Esophagus muscularis mucosa (tissue), 4 donors: ENCODE data around the gene ARHGEF40. TPM values are rescaled to one million over a fixed set of nuclear protein-coding genes. Genes with fewer than 3 reads are reported as not detected.

ENCODE experiments used
- DNase-seq: peaks from one replicate; pipeline ENCODE4 v3.0.0-alpha.2; 2017; ENCODE audit errors: extremely low spot score
- H3K27ac ChIP-seq, 4 donors: fragments of 200-600 bp; sonication (generic); replicated peaks in 1 of 4; 1 replicate in 3 of 4; 2 replicates in 1 of 4; pipeline ENCODE4 v1.5.1; 2016 to 2019; ENCODE audit warnings: mild to moderate bottlenecking in 1 of 4
- H3K27me3 ChIP-seq, 4 donors: fragments of 200-600 bp; sonication (generic); one replicate each; pipeline versions ENCODE4 v1.5.1 to v1.6.0; 2016 to 2019
- H3K36me3 ChIP-seq, 4 donors: fragments of 200-600 bp; sonication (generic); one replicate each; pipeline ENCODE4 v1.5.1; 2016 to 2019
- H3K4me1 ChIP-seq, 4 donors: fragments of 200-600 bp; sonication (generic); one replicate each; pipeline ENCODE4 v1.5.1; 2016 to 2019
- H3K4me3 ChIP-seq, 4 donors: fragments of 200-600 bp; sonication (generic); 1 replicate in 2 of 4; 2 replicates in 2 of 4; pipeline ENCODE4 v1.5.1; 2016 to 2019; ENCODE audit warnings: mild to moderate bottlenecking in 4 of 4, moderate library complexity in 1 of 4
- H3K9me3 ChIP-seq, 4 donors: fragments of 200-600 bp; sonication (generic); 1 replicate in 3 of 4; 2 replicates in 1 of 4; pipeline ENCODE4 v1.5.1; 2016 to 2019
- CTCF ChIP-seq, 3 experiments: fragments of 200-600 bp in 2 of 3; fragments of 450-650 bp in 1 of 3; sonication (generic) in 2 of 3; IDR thresholded peaks; one replicate each; pipeline ENCODE4 v1.5.1; 2017 to 2019; ENCODE audit warnings: antibody characterized with exemption in 3 of 3, mild to moderate bottlenecking in 2 of 3, moderate library complexity in 1 of 3
- EP300 ChIP-seq: sonication (generic); formaldehyde crosslinking; IDR thresholded peaks from one replicate; pipeline ENCODE4 v1.6.1; 2017; ENCODE audit warnings: antibody characterized with exemption
- POLR2A ChIP-seq: fragments of 450-650 bp; IDR thresholded peaks from one replicate; pipeline ENCODE4 v1.6.1; 2017; ENCODE audit warnings: antibody characterized with exemption, moderate library complexity, mild to moderate bottlenecking, low read depth
- POLR2AphosphoS5 ChIP-seq, 2 donors: sonication (generic); formaldehyde crosslinking; IDR thresholded peaks; one replicate each; pipeline ENCODE4 v1.6.1; 2017; ENCODE audit warnings: antibody characterized with exemption in 2 of 2
- WGBS: methylation state at CpG from one replicate; pipeline ENCODE4 v1.1.5; 2018; 5-methylcytosine and 5-hydroxymethylcytosine counted together
- intact Hi-C: fragments of 100-400 bp; cut with DNase I; formaldehyde crosslinking; loops from one replicate; pipeline ENCODE4 v1.15.1; 2023
- total RNA-seq, 4 donors: library from RNA; depleted of rRNA; stranded (reverse); fragments of >200 nt; gene quantifications; one replicate each; pipeline versions ENCODE4 v1.1.0 to v1.2.1, GENCODE V29; 2016

ARHGEF40 gene
- total RNA-seq, 4 donors from 2014 or later = 19.4 to 47.3 (median 27.0) TPM

DNA sequence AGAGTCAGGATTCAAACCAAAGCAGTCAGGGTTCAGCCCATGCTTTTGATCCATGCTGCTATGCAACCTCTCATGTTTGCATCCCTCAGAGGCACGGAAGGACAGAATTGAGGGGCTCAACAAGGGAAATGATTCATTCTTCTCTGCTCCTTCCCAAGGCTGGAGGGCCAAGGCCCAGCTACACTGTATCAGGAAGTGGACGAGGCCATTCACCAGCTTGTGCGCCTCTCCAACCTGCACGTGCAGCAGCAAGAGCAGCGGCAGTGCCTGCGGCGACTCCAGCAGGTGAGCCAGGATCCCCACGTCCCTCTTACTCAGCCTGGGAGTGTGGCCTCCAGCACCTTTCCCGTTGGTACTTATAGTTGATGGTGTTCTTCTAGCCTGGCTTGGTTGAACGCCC lies 8.6 kb downstream of the ARHGEF40 start:
- intact Hi-C loops = no loop called here

DNA sequence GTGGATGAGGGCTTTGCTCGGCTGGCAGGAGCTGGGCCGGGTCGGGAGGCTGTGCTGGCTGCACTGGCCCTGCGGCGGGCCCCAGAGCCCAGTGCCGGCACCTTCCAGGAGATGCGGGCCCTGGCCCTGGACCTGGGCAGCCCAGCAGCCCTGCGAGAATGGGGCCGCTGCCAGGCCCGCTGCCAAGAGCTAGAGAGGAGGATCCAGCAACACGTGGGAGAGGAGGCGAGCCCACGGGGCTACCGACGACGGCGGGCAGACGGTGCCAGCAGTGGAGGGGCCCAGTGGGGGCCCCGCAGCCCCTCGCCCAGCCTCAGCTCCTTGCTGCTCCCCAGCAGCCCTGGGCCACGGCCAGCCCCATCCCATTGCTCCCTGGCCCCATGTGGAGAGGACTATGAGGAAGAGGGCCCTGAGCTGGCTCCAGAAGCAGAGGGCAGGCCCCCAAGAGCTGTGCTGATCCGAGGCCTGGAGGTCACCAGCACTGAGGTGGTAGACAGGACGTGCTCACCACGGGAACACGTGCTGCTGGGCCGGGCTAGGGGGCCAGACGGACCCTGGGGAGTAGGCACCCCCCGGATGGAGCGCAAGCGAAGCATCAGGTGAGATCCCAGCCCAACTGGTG lies 11.5 kb downstream of the ARHGEF40 start:
- no peak overlapping the region for H3K27ac ChIP-seq
- TF ChIP-seq EP300 = no peak
- intact Hi-C loops = no loop called here
- peaks cover 4 to 18% (median 6%) of the 10 kb centered on the region in 4 donors for H3K4me1 ChIP-seq
- no peaks in the 10 kb centered on the region for H3K27me3 ChIP-seq
- no peaks in the 10 kb centered on the region for H3K9me3 ChIP-seq
- H3K36me3 ChIP-seq = peaks cover 34 to 100% (median 96%) of the 10 kb centered on the region in 4 donors
- no peak overlapping the region for H3K4me3 ChIP-seq
- WGBS = 77% methylated on average over 3 of the region's 30 CpGs
- DNase-seq = no peak

More for the DNA sequence above, 8.6 kb downstream of the ARHGEF40 start:
- Histone ChIP-seq H3K27ac (no peak overlapping the region), H3K27me3 (no peaks in the 10 kb centered on the region), H3K9me3 (no peaks in the 10 kb centered on the region), H3K36me3 (peaks cover 42 to 100% (median 98%) of the 10 kb centered on the region in 4 donors), H3K4me3 (no peak overlapping the region), H3K4me1 (peaks cover 0 to 8% (median 3%) of the 10 kb centered on the region in 4 donors)
- TF ChIP-seq CTCF (IDR thresholded peaks at IDR 0.05) (no peak), POLR2A (no peak), EP300 (no peak), POLR2AphosphoS5 (IDR thresholded peaks at IDR 0.05) (no peak)
- WGBS = 93% methylated on average over 8 of the region's 10 CpGs
- no peak for DNase-seq

GRCh38 chr14:21083565-21084325 lies 13.6 kb downstream of the ARHGEF40 start:
- 85% methylated on average over 7 of the region's 11 CpGs for WGBS
- intact Hi-C loops = no loop called here
- peaks cover 33 to 98% (median 86%) of the 10 kb centered on the region in 4 donors for H3K36me3 ChIP-seq

DNA sequence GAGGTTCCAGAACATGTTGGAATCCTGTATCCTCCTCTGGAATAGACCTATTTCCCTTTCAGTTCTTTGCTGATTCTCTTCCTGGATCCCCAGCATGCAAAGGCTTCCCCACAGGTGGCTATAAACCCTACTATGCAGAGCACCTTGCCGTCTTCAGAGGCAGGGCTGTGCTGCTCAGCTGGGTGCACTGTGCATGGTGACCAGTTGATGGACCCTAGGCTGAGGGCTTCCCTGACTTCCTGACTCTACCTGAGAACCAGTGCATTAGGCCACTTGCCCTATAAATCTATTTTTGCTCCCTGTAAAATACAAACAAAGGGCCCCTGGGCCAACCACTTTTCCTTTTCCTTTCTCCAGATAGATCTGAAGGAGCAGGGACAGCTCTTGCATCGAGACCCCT lies 14.3 kb downstream of the ARHGEF40 start:
- Histone ChIP-seq H3K27ac (peak overlapping the region in 2 of 4 donors; percentile 45 to 64), H3K36me3 (peaks cover 38 to 97% (median 82%) of the 10 kb centered on the region in 4 donors), H3K9me3 (no peaks in the 10 kb centered on the region), H3K27me3 (no peaks in the 10 kb centered on the region), H3K4me3 (no peak overlapping the region), H3K4me1 (peaks cover 9 to 29% (median 16%) of the 10 kb centered on the region in 4 donors)
- 79% methylated on average over 2 of the region's 2 CpGs for WGBS
- intact Hi-C loops = no loop called here
- TF ChIP-seq CTCF (IDR thresholded peaks at IDR 0.05) = no peak
- TF ChIP-seq POLR2A = no peak
- no peak for TF ChIP-seq EP300
- no peak for DNase-seq

More at GRCh38 chr14:21083565-21084325, 13.6 kb downstream of the ARHGEF40 start:
- Histone ChIP-seq H3K27me3 (no peaks in the 10 kb centered on the region), H3K4me1 (peaks cover 9 to 29% (median 16%) of the 10 kb centered on the region in 4 donors), H3K9me3 (no peaks in the 10 kb centered on the region), H3K4me3 (no peak overlapping the region), H3K27ac (no peak overlapping the region)
- no peak for DNase-seq
- TF ChIP-seq EP300 (no peak), CTCF (IDR thresholded peaks at IDR 0.05) (no peak)

GRCh38 chr14:21084998-21085853 lies 15.1 kb downstream of the ARHGEF40 start:
- Histone ChIP-seq H3K4me1 (peaks cover 9 to 29% (median 19%) of the 10 kb centered on the region in 4 donors), H3K36me3 (peaks cover 34 to 97% (median 79%) of the 10 kb centered on the region in 4 donors), H3K9me3 (no peaks in the 10 kb centered on the region), H3K27me3 (no peaks in the 10 kb centered on the region), H3K4me3 (no peak overlapping the region), H3K27ac (peak overlapping the region in 2 of 4 donors; percentile 45 to 64)
- no peak for DNase-seq
- intact Hi-C loops = no loop called here
- TF ChIP-seq EP300 = no peak
- TF ChIP-seq POLR2AphosphoS5 (IDR thresholded peaks at IDR 0.05) = peak in 1 of 2 donors; percentile 42
- 69% methylated on average over 17 of the region's 17 CpGs for WGBS
